Endothelial cell of umbilical vein (primary cell): ENCODE results near the gene FAM222B. TPM values are rescaled to one million over a fixed set of nuclear protein-coding genes. Genes with fewer than 3 reads are reported as not detected.

Source experiments
- BruUV-seq: library from RNA; stranded (reverse); fragments of 400-500 nt; replicated peaks from 2 replicates; lab custom pipeline; 2021; lab: Mats Ljungman, UMichigan
- CTCF ChIA-PET: fragments of 300-600, 350-600 bp; sonication (Branson Sonifier 250); formaldehyde crosslinking; loops from one replicate; lab custom pipeline; 2021; ENCODE audit warnings: antibody characterized with exemption, inconsistent platforms; lab: Charles Lee
- POLR2A ChIA-PET: fragments of 300-600, 350-600 bp; sonication (Branson Sonifier 250); formaldehyde crosslinking; loops from one replicate; lab custom pipeline; 2021; ENCODE audit warnings: antibody characterized with exemption, inconsistent platforms; lab: Charles Lee
- DNase-seq: peaks from one replicate; pipeline ENCODE4 v3.0.0-alpha.2; 2011; ENCODE audit warnings: low read depth, low spot score
- FAIRE-seq: peaks from 2 replicates; lab custom pipeline; 2011; peaks lifted over from hg19 to GRCh38; lab: Jason Lieb, UNC
- H2AFZ ChIP-seq: 2 replicates; pipeline ENCODE4 v1.6.0; 2012; ENCODE audit warnings: low read depth, low read length, control low read depth, inconsistent platforms
- H3K27ac ChIP-seq: 2 replicates; pipeline ENCODE4 v1.5.1; 2011; ENCODE audit warnings: low read depth, mild to moderate bottlenecking, control low read depth, low read length, moderate library complexity; ENCODE audit not compliant: insufficient read depth
- H3K27me3 ChIP-seq, 2 experiments: 2 replicates each; pipeline versions ENCODE4 v1.6.0 to v1.6.1; 2011; ENCODE audit warnings: low read length in 2 of 2, mixed read lengths in 1 of 2; ENCODE audit not compliant: control insufficient read depth in 2 of 2, insufficient read depth in 2 of 2
- H3K36me3 ChIP-seq, 2 experiments: 2 replicates in 1 of 2; 3 replicates in 1 of 2; pipeline ENCODE4 v1.5.1; 2011; ENCODE audit warnings: low read length in 2 of 2, mild to moderate bottlenecking in 1 of 2, moderate library complexity in 1 of 2; ENCODE audit not compliant: control insufficient read depth in 2 of 2, insufficient read depth in 2 of 2; ENCODE audit errors: extremely low read depth in 1 of 2
- H3K4me1 ChIP-seq: 3 replicates; pipeline ENCODE4 v1.5.1; 2011; ENCODE audit warnings: mild to moderate bottlenecking, low read length; ENCODE audit not compliant: control insufficient read depth, insufficient read depth; ENCODE audit errors: extremely low read depth
- H3K4me2 ChIP-seq: 2 replicates; pipeline ENCODE4 v1.6.1; 2011; ENCODE audit warnings: low read length, control low read depth, mixed read lengths; ENCODE audit not compliant: insufficient read depth
- H3K4me3 ChIP-seq, 3 experiments: fragments of 200-600 bp in 1 of 3; sonication (generic), shearing (Covaris generic) in 1 of 3; replicated peaks in 1 of 3; 2 replicates each; pipeline ENCODE4 v1.5.1; 2011 to 2016; ENCODE audit warnings: control low read depth in 3 of 3, low read length in 3 of 3, mild to moderate bottlenecking in 2 of 3, inconsistent platforms in 1 of 3, low read depth in 1 of 3, moderate library complexity in 1 of 3; ENCODE audit not compliant: insufficient read depth in 1 of 3
- H3K79me2 ChIP-seq: 2 replicates; pipeline ENCODE4 v1.6.0; 2012; ENCODE audit warnings: low read length, inconsistent platforms; ENCODE audit not compliant: control insufficient read depth, insufficient read depth
- H3K9ac ChIP-seq: replicated peaks from 2 replicates; pipeline ENCODE3; 2011; ENCODE audit warnings: low read length, control low read depth; ENCODE audit not compliant: insufficient read depth; ENCODE audit errors: extremely low read depth
- H3K9me1 ChIP-seq: replicated peaks from 3 replicates; pipeline ENCODE4 v1.6.0; 2011; ENCODE audit warnings: mild to moderate bottlenecking, low read length; ENCODE audit not compliant: control insufficient read depth, insufficient read depth; ENCODE audit errors: extremely low read depth
- H3K9me3 ChIP-seq: replicated peaks from 2 replicates; pipeline ENCODE4 v1.5.1; 2012; ENCODE audit warnings: low read length, inconsistent platforms; ENCODE audit not compliant: control insufficient read depth, insufficient read depth
- H4K20me1 ChIP-seq: replicated peaks from 2 replicates; pipeline ENCODE3; 2011; ENCODE audit warnings: mild to moderate bottlenecking, low read length; ENCODE audit not compliant: control insufficient read depth, insufficient read depth; ENCODE audit errors: extremely low read depth
- EZH2 ChIP-seq: IDR thresholded peaks from 2 replicates; pipeline ENCODE4 v1.6.1; 2012; ENCODE audit warnings: borderline replicate concordance, low read depth, mild to moderate bottlenecking, moderate library complexity, low read length, inconsistent platforms; ENCODE audit not compliant: severe bottlenecking
- FOS ChIP-seq: IDR thresholded peaks from 2 replicates; pipeline ENCODE4 v1.6.1; 2011; ENCODE audit warnings: mild to moderate bottlenecking, low read length, moderate library complexity, borderline replicate concordance; ENCODE audit not compliant: insufficient read depth
- GATA2 ChIP-seq: IDR thresholded peaks from 2 replicates; pipeline ENCODE4 v1.7.0; 2011; ENCODE audit warnings: low read depth, mild to moderate bottlenecking, moderate library complexity, mixed read lengths, low read length; ENCODE audit not compliant: insufficient read length, insufficient read depth
- JUN ChIP-seq: IDR thresholded peaks from 2 replicates; pipeline ENCODE4 v1.6.1; 2011; ENCODE audit warnings: borderline replicate concordance, low read depth; ENCODE audit not compliant: insufficient read length, insufficient read depth
- MYC ChIP-seq: IDR thresholded peaks from one replicate; pipeline ENCODE4 v1.6.1; 2011; ENCODE audit warnings: mild to moderate bottlenecking, low read depth, low read length
- POLR2A ChIP-seq: IDR thresholded peaks from 2 replicates; pipeline ENCODE4 v1.6.1; 2012; ENCODE audit warnings: low read depth, mild to moderate bottlenecking, control low read depth, low read length
- POLR2AphosphoS5 ChIP-seq: IDR thresholded peaks from 2 replicates; pipeline ENCODE4 v1.6.1; 2012; ENCODE audit warnings: low read depth, mild to moderate bottlenecking, control low read depth, low read length, moderate library complexity; ENCODE audit not compliant: insufficient read depth
- dilution Hi-C: fragments of 300-500 bp; cut with MboI; formaldehyde crosslinking; loops from one replicate; pipeline ENCODE4 v1.15.0; 2019; ENCODE audit warnings: low sequenced_read_pairs; ENCODE audit not compliant: extremely low pct_ligation_motif_present
- intact Hi-C: fragments of 100-400 bp; cut with micrococcal nuclease; formaldehyde crosslinking; loops from one replicate; pipeline ENCODE4 v1.10.0; 2022
- polyA plus RNA-seq, 4 experiments: library from polyadenylated mRNA; depleted of rRNA in 3 of 4; stranded (reverse) in 3 of 4; unstranded in 1 of 4; fragments of >200 nt; gene quantifications; 2 replicates each; pipeline versions ENCODE4 v1.2.1 to v1.2.3, GENCODE V29; 2011 to 2012; ENCODE audit warnings: missing spikeins in 1 of 4
- total RNA-seq: library from RNA; stranded (reverse); gene quantifications from 2 replicates; pipeline ENCODE4 v1.2.3, GENCODE V29; 2021
- TF ChIP-seq, protein P1 (sequence below), 2 donors: IDR thresholded peaks; 1 replicate in 1 of 2; 2 replicates in 1 of 2; pipeline ENCODE4 v1.5.1; 2011; ENCODE audit warnings: low read length in 2 of 2, mild to moderate bottlenecking in 2 of 2, moderate library complexity in 2 of 2, control low read depth in 1 of 2, inconsistent platforms in 1 of 2, low read depth in 1 of 2; ENCODE audit not compliant: insufficient read depth in 1 of 2; ENCODE audit errors: extremely low read depth in 1 of 2
- TF ChIP-seq, protein P2 (sequence below): IDR thresholded peaks from 2 replicates; pipeline ENCODE4 v1.6.1; 2011; ENCODE audit not compliant: insufficient read depth, insufficient read length

FAM222B gene
- total and polyA plus RNA-seq, 2 donors (not counting 3 experiments of a cell fraction or from before 2014, with no cell fraction given) = 21.1 to 30.6 TPM

DNA sequence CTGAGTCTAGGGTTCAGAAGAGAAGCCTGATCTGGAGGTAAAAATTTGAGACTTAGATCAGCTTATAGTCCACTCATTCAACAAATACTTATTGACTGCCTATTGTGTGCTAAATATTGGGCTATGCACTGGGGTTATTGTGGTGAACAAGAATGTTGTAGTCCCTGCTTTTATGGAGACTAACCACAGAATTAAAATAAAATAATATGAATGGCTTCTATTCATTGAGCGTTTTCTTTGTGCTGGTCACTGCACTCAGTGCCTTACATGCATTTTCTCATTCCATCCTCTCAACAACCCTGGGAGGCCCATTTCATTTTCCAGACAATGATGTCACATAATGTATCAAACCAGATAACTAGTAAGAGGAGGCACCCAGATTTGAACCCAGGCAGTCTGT, 109.2 kb downstream of the FAM222B start:
- H3K9me1 ChIP-seq = no peaks in the 10 kb centered on the region
- H3K9ac ChIP-seq = no peak overlapping the region
- no peaks in the 10 kb centered on the region for H3K36me3 ChIP-seq
- BruUV-seq = no TSS peak
- H3K27ac ChIP-seq = no peak overlapping the region
- ChIA-PET POLR2A (no interaction called here), CTCF (interaction anchor here (0.5 to 13.7 kb wide), 2 partner anchors 14 to 98 kb away, joined by 4 to 602 read pairs; partner anchors contain the start of gene TRAF4)
- no peak overlapping the region for H3K4me3 ChIP-seq
- intact Hi-C loops (no loop called here), dilution Hi-C loops (no loop called here)
- DNase-seq (no peak), FAIRE-seq (no peak)
- TF ChIP-seq POLR2A (no peak), FOS (no peak), GATA2 (no peak), EZH2 (no peak), MYC (no peak), POLR2AphosphoS5 (no peak), JUN (no peak)
- TF ChIP-seq, protein P1, sequence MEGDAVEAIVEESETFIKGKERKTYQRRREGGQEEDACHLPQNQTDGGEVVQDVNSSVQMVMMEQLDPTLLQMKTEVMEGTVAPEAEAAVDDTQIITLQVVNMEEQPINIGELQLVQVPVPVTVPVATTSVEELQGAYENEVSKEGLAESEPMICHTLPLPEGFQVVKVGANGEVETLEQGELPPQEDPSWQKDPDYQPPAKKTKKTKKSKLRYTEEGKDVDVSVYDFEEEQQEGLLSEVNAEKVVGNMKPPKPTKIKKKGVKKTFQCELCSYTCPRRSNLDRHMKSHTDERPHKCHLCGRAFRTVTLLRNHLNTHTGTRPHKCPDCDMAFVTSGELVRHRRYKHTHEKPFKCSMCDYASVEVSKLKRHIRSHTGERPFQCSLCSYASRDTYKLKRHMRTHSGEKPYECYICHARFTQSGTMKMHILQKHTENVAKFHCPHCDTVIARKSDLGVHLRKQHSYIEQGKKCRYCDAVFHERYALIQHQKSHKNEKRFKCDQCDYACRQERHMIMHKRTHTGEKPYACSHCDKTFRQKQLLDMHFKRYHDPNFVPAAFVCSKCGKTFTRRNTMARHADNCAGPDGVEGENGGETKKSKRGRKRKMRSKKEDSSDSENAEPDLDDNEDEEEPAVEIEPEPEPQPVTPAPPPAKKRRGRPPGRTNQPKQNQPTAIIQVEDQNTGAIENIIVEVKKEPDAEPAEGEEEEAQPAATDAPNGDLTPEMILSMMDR (IDR thresholded peaks at IDR 0.05; ENCODE audit: extremely low read depth in 1 of 2, insufficient read depth in 1 of 2, low read depth in 1 of 2, low read length in 2 of 2) = no peak
- TF ChIP-seq, protein P2, sequence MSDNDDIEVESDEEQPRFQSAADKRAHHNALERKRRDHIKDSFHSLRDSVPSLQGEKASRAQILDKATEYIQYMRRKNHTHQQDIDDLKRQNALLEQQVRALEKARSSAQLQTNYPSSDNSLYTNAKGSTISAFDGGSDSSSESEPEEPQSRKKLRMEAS = no peak
- H3K79me2 ChIP-seq = no peaks in the 10 kb centered on the region
- H3K4me1 ChIP-seq = no peaks in the 10 kb centered on the region
- H3K4me2 ChIP-seq = no peak overlapping the region
- no peaks in the 10 kb centered on the region for H3K27me3 ChIP-seq
- H3K9me3 ChIP-seq = no peaks in the 10 kb centered on the region
- no peak overlapping the region for H2AFZ ChIP-seq
- no peaks in the 10 kb centered on the region for H4K20me1 ChIP-seq
